Measurements from ENCODE around the gene POLRMT. TPM values are rescaled to one million over a fixed set of nuclear protein-coding genes. Genes with fewer than 3 reads are reported as not detected.
"Not testable (repeated sequence)": the region's sequence is repeated elsewhere in the genome, so short reads cannot be mapped to it uniquely, and the experiment has no call there.

The POLRMT gene
- total RNA-seq, 1 experiment from 2014 or later, result 51.4 TPM

DNA sequence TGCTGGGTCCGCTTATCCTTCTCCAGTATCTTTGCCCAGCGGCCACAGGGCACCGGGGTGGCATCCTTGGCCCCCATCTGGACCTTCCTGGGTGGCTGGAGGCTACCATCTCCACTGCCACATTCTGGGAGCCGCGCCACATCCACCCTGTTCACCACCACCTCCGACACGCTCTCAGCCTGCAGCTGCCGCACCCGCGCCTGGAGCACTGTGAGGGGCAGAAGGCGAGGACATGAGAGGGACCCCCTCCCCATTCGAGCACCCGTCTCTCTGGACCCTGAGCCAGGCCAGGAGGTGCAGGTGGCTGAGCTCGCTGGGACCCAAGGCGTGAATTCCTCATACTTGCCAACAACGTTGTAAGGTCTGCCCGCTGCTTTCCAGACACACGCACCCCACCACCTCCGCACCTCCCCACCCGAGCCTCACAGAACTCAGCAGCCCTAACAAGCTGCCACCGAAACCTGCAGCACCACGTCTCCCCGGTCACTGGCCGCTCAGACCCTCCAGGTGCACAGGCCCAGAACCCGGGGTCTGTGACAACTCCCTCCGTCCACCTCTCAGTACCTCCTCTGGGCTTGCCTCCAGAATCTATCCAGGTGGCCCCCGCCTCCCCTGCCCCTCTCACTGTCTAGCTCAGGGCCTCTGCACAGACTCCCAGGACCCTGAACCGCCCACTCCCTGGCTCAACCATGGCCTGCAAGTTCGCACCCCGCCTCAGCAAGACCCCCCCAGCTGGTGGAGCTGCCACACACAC is 3.2 kb downstream of the POLRMT start:
- no TSS peak for BruUV-seq (replicated peaks)
- H3K36me3 Mint-ChIP-seq (ENCODE audit: insufficient read depth, unreplicated experiment), result peaks cover 60% of the 10 kb centered on the region
- no peak overlapping the region for H3K27ac Mint-ChIP-seq (ENCODE audit: unreplicated experiment)
- no peaks in the 10 kb centered on the region for H3K9me3 Mint-ChIP-seq (ENCODE audit: low read depth, unreplicated experiment)
- TF ChIP-seq, protein P1, sequence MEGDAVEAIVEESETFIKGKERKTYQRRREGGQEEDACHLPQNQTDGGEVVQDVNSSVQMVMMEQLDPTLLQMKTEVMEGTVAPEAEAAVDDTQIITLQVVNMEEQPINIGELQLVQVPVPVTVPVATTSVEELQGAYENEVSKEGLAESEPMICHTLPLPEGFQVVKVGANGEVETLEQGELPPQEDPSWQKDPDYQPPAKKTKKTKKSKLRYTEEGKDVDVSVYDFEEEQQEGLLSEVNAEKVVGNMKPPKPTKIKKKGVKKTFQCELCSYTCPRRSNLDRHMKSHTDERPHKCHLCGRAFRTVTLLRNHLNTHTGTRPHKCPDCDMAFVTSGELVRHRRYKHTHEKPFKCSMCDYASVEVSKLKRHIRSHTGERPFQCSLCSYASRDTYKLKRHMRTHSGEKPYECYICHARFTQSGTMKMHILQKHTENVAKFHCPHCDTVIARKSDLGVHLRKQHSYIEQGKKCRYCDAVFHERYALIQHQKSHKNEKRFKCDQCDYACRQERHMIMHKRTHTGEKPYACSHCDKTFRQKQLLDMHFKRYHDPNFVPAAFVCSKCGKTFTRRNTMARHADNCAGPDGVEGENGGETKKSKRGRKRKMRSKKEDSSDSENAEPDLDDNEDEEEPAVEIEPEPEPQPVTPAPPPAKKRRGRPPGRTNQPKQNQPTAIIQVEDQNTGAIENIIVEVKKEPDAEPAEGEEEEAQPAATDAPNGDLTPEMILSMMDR (IDR thresholded peaks at IDR 0.05; ENCODE audit: unreplicated experiment), result no peak
- no peaks in the 10 kb centered on the region for H3K27me3 Mint-ChIP-seq (ENCODE audit: unreplicated experiment)
- intact Hi-C loops (cut with micrococcal nuclease; ENCODE audit: unreplicated experiment), result no loop called here
- CTCF ChIA-PET, result no interaction called here
- no peaks in the 10 kb centered on the region for H3K4me1 Mint-ChIP-seq (ENCODE audit: low read depth, unreplicated experiment)
- H3K4me3 Mint-ChIP-seq (ENCODE audit: low read depth, unreplicated experiment), result no peak overlapping the region
- DNase-seq, result no peak

DNA sequence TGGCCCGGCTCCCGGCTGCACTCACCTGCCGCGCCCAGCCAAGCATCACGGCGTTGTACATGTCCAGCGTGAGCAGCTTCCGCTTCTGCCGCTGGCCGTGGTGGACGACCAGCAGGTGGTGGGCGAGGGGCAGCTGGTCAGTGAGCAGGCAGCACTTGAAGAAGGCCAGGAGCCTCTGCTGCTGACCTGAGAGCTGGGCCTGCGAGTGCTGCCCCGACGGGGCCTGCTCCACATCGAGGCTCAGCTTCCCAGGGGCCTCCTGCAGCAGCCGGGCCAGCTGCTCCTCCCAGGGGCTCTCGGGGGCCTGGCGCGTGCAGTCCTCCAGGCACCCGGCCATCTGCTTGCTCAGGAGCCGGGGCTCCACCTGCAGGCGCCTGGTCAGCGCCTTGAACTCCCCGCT is 3.8 kb downstream of the POLRMT start:
- CTCF ChIA-PET; BruUV-seq (replicated peaks); H3K4me3 Mint-ChIP-seq (ENCODE audit: low read depth, unreplicated experiment); intact Hi-C loops (cut with micrococcal nuclease; ENCODE audit: unreplicated experiment); DNase-seq; H3K27me3 Mint-ChIP-seq (ENCODE audit: unreplicated experiment); H3K9me3 Mint-ChIP-seq (ENCODE audit: low read depth, unreplicated experiment); H3K27ac Mint-ChIP-seq (ENCODE audit: unreplicated experiment); H3K4me1 Mint-ChIP-seq (ENCODE audit: low read depth, unreplicated experiment): not testable (repeated sequence)
- peaks cover 61% of the 10 kb centered on the region for H3K36me3 Mint-ChIP-seq (ENCODE audit: insufficient read depth, unreplicated experiment)

DNA sequence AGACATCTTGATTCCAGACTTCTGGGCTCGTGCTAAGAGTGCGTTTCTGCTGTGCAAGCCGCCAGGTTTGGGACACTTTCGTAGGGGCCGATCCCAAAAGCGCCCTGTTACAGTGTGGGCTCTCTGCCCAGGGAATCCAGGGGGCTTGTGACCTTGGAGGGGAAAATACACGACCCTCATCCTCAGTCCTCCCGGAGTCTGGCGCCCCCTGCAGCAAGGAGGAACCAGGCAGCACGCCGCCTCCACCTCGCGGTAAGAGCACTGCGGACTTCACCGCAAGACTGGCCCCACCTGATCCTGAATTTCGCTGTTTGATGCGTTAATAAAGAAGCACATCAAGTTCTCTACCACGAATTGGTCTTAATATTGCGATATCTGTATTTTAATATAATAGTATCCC is 5.2 kb downstream of the POLRMT start:
- BruUV-seq (replicated peaks), result no TSS peak

DNA sequence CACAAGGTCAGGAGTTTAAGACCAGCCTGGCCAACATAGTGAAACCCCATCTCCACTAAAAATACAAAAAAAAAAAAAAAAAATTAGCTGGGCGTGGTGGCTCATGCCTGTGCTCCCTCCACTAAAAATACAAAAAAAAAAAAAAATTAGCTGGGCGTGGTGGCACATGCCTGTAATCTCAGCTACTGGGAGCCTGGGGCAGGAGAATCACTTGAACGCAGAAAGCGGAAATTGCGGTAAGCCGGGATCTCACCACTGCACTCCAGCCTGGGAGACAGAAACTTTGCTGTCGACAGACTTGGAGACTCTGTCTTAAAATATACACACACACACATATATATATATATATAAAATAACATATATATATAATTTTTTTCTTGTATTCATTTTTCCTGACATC is 6.8 kb downstream of the POLRMT start:
- peaks cover 39% of the 10 kb centered on the region for H3K36me3 Mint-ChIP-seq (ENCODE audit: insufficient read depth, unreplicated experiment)
- CTCF ChIA-PET; H3K27me3 Mint-ChIP-seq (ENCODE audit: unreplicated experiment); H3K4me3 Mint-ChIP-seq (ENCODE audit: low read depth, unreplicated experiment); DNase-seq; H3K9me3 Mint-ChIP-seq (ENCODE audit: low read depth, unreplicated experiment); H3K27ac Mint-ChIP-seq (ENCODE audit: unreplicated experiment); intact Hi-C loops (cut with micrococcal nuclease; ENCODE audit: unreplicated experiment); H3K4me1 Mint-ChIP-seq (ENCODE audit: low read depth, unreplicated experiment); BruUV-seq (replicated peaks): not testable (repeated sequence)

More for the DNA sequence above, 5.2 kb downstream of the POLRMT start:
- CTCF ChIA-PET, result no interaction called here
- no peak overlapping the region for H3K4me3 Mint-ChIP-seq (ENCODE audit: low read depth, unreplicated experiment)
- no peak for DNase-seq
- no peaks in the 10 kb centered on the region for H3K4me1 Mint-ChIP-seq (ENCODE audit: low read depth, unreplicated experiment)
- peaks cover 53% of the 10 kb centered on the region for H3K36me3 Mint-ChIP-seq (ENCODE audit: insufficient read depth, unreplicated experiment)
- H3K9me3 Mint-ChIP-seq (ENCODE audit: low read depth, unreplicated experiment), result no peaks in the 10 kb centered on the region
- H3K27me3 Mint-ChIP-seq (ENCODE audit: unreplicated experiment), result no peaks in the 10 kb centered on the region
- no peak overlapping the region for H3K27ac Mint-ChIP-seq (ENCODE audit: unreplicated experiment)
- intact Hi-C loops (cut with micrococcal nuclease; ENCODE audit: unreplicated experiment), result no loop called here
- TF ChIP-seq, protein P1 (IDR thresholded peaks at IDR 0.05; ENCODE audit: unreplicated experiment), result no peak

DNA sequence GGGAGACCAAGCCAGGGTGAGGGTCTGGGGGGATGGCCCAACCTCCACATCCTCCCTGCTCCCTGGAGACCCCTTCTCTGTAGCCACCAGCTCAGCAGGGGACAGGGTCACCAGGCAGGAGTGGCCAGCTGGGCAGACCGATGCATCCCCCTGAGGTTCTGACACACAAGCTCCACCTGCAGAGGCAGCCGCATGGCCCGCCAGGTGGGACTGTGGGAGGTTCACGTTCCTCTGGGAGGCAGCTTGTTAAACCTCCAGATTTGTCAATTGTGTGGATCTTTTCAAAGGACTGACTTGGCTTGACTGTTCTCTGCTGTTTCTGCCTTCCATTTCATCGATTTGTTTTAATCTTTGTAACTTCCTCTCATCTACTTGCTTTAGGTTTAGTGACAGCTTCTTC is 8.1 kb downstream of the POLRMT start:
- no peak overlapping the region for H3K27ac Mint-ChIP-seq (ENCODE audit: unreplicated experiment)
- no peak for DNase-seq
- CTCF ChIA-PET, result no interaction called here
- peaks cover 41% of the 10 kb centered on the region for H3K36me3 Mint-ChIP-seq (ENCODE audit: insufficient read depth, unreplicated experiment)
- H3K27me3 Mint-ChIP-seq (ENCODE audit: unreplicated experiment), result no peaks in the 10 kb centered on the region
- intact Hi-C loops (cut with micrococcal nuclease; ENCODE audit: unreplicated experiment), result no loop called here
- no peaks in the 10 kb centered on the region for H3K9me3 Mint-ChIP-seq (ENCODE audit: low read depth, unreplicated experiment)
- TF ChIP-seq, protein P1 (IDR thresholded peaks at IDR 0.05; ENCODE audit: unreplicated experiment), result no peak
- no peak overlapping the region for H3K4me3 Mint-ChIP-seq (ENCODE audit: low read depth, unreplicated experiment)
- H3K4me1 Mint-ChIP-seq (ENCODE audit: low read depth, unreplicated experiment), result no peaks in the 10 kb centered on the region
- BruUV-seq (replicated peaks), result no TSS peak

All from Calu3 (cell line).